H9 (cell line): ENCODE measurements around the gene COQ4. TPM values are rescaled to one million over a fixed set of nuclear protein-coding genes. Genes with fewer than 3 reads are reported as not detected.

Experiments used
- DNase-seq: peaks from one replicate; pipeline ENCODE4 v3.0.0-alpha.2; 2017
- H2AFZ ChIP-seq: one replicate; pipeline ENCODE4 v1.6.1; 2013; ENCODE audit warnings: mild to moderate bottlenecking, low read length, control low read depth, moderate library complexity
- H2AK5ac ChIP-seq: 2 replicates; pipeline ENCODE4 v1.6.1; 2013; ENCODE audit warnings: low read length, control low read depth, mixed read lengths; ENCODE audit not compliant: insufficient read length
- H2BK120ac ChIP-seq: one replicate; pipeline ENCODE4 v1.6.1; 2013; ENCODE audit warnings: low read depth, mild to moderate bottlenecking, low read length, control low read depth, inconsistent platforms; ENCODE audit not compliant: poor library complexity, severe bottlenecking
- H2BK12ac ChIP-seq: 2 replicates; pipeline ENCODE4 v1.6.1; 2013; ENCODE audit warnings: low read length, control low read depth, mixed read lengths, low read depth; ENCODE audit not compliant: insufficient read length
- H2BK15ac ChIP-seq: 2 replicates; pipeline ENCODE4 v1.6.1; 2013; ENCODE audit warnings: low read depth, low read length, control low read depth
- H2BK20ac ChIP-seq: one replicate; pipeline ENCODE4 v1.6.1; 2013; ENCODE audit warnings: low read depth, mild to moderate bottlenecking, low read length, control low read depth, inconsistent platforms; ENCODE audit not compliant: poor library complexity, severe bottlenecking
- H2BK5ac ChIP-seq: 2 replicates; pipeline ENCODE4 v1.6.1; 2013; ENCODE audit warnings: low read length, control low read depth, mixed read lengths; ENCODE audit not compliant: insufficient read length
- H3K14ac ChIP-seq: 2 replicates; pipeline ENCODE4 v1.6.1; 2013; ENCODE audit warnings: low read length, control low read depth; ENCODE audit not compliant: insufficient read depth
- H3K18ac ChIP-seq: 2 replicates; pipeline ENCODE4 v1.6.1; 2013; ENCODE audit warnings: low read depth, mild to moderate bottlenecking, mixed read lengths, low read length, control low read depth; ENCODE audit not compliant: insufficient read length
- H3K23ac ChIP-seq: 2 replicates; pipeline ENCODE4 v1.6.1; 2013; ENCODE audit warnings: low read length, control low read depth, mixed read lengths, low read depth; ENCODE audit not compliant: insufficient read length
- H3K23me2 ChIP-seq: 2 replicates; pipeline ENCODE4 v1.6.1; 2013; ENCODE audit warnings: low read depth, mild to moderate bottlenecking, mixed read lengths, low read length, control low read depth; ENCODE audit not compliant: insufficient read length, poor library complexity, severe bottlenecking
- H3K27ac ChIP-seq: 2 replicates; pipeline ENCODE4 v1.5.1; 2013; ENCODE audit warnings: low read length, control low read depth, mixed read lengths, low read depth; ENCODE audit not compliant: insufficient read length
- H3K27me3 ChIP-seq: 2 replicates; pipeline ENCODE4 v1.6.1; 2013; ENCODE audit warnings: low read length, control low read depth, inconsistent platforms; ENCODE audit not compliant: insufficient read depth
- H3K4ac ChIP-seq: 2 replicates; pipeline ENCODE4 v1.6.1; 2013; ENCODE audit warnings: low read depth, mild to moderate bottlenecking, control low read depth, inconsistent platforms, low read length, moderate library complexity
- H3K4me1 ChIP-seq: 2 replicates; pipeline ENCODE4 v1.6.1; 2013; ENCODE audit warnings: low read length, control low read depth, inconsistent platforms; ENCODE audit not compliant: insufficient read depth
- H3K4me2 ChIP-seq: 2 replicates; pipeline ENCODE4 v1.6.1; 2013; ENCODE audit warnings: low read length, control low read depth, mixed read lengths; ENCODE audit not compliant: insufficient read length, insufficient read depth
- H3K56ac ChIP-seq: 2 replicates; pipeline ENCODE4 v1.6.1; 2013; ENCODE audit warnings: low read depth, mild to moderate bottlenecking, mixed read lengths, low read length, control low read depth; ENCODE audit not compliant: insufficient read length
- H3K79me1 ChIP-seq: 2 replicates; pipeline ENCODE4 v1.6.1; 2013; ENCODE audit warnings: low read depth, mild to moderate bottlenecking, moderate library complexity, low read length, control low read depth, inconsistent platforms; ENCODE audit not compliant: insufficient read depth, poor library complexity, severe bottlenecking
- H3K79me2 ChIP-seq: 2 replicates; pipeline ENCODE4 v1.6.1; 2013; ENCODE audit warnings: low read length, control low read depth, inconsistent platforms; ENCODE audit not compliant: insufficient read depth
- H3K9ac ChIP-seq: 2 replicates; pipeline ENCODE4 v1.6.1; 2013; ENCODE audit warnings: low read length, control low read depth, mixed read lengths; ENCODE audit not compliant: insufficient read length; ENCODE audit errors: extremely low read depth
- H3K9me3 ChIP-seq: one replicate; pipeline ENCODE4 v1.6.1; 2013; ENCODE audit warnings: low read depth, low read length, inconsistent platforms; ENCODE audit not compliant: control insufficient read depth
- H3T11ph ChIP-seq: one replicate; pipeline ENCODE4 v1.6.1; 2013; ENCODE audit warnings: mild to moderate bottlenecking, low read length, control low read depth, inconsistent platforms
- H4K20me1 ChIP-seq: one replicate; pipeline ENCODE4 v1.6.1; 2013; ENCODE audit not compliant: control insufficient read depth, insufficient read length, insufficient read depth
- H4K5ac ChIP-seq: 2 replicates; pipeline ENCODE4 v1.6.1; 2013; ENCODE audit warnings: low read depth, mild to moderate bottlenecking, mixed read lengths, low read length, control low read depth; ENCODE audit not compliant: insufficient read length
- H4K8ac ChIP-seq: replicated peaks from 2 replicates; pipeline ENCODE4 v1.6.1; 2013; ENCODE audit warnings: low read length, control low read depth, mixed read lengths, low read depth; ENCODE audit not compliant: insufficient read length
- H4K91ac ChIP-seq: 2 replicates; pipeline ENCODE4 v1.6.1; 2013; ENCODE audit warnings: low read depth, mild to moderate bottlenecking, moderate library complexity, mixed read lengths, low read length, control low read depth; ENCODE audit not compliant: insufficient read length
- H3K27ac Mint-ChIP-seq, 3 experiments: 2 replicates in 2 of 3; 3 replicates in 1 of 3; pipeline ENCODE4 v1.8.0; 2020 to 2021; ENCODE audit warnings: mixed read lengths in 3 of 3, mild to moderate bottlenecking in 1 of 3, moderate library complexity in 1 of 3
- H3K27me3 Mint-ChIP-seq: 2 replicates; pipeline ENCODE4 v1.8.0; 2021; ENCODE audit warnings: low read depth, mild to moderate bottlenecking, moderate library complexity, mixed read lengths
- H3K36me3 Mint-ChIP-seq, 3 experiments: 2 replicates in 2 of 3; 3 replicates in 1 of 3; pipeline ENCODE4 v1.8.0; 2020 to 2021; ENCODE audit warnings: low read depth in 3 of 3, mixed read lengths in 3 of 3; ENCODE audit not compliant: insufficient read depth in 1 of 3
- H3K4me1 Mint-ChIP-seq, 2 experiments: 2 replicates each; pipeline ENCODE4 v1.8.0; 2020; ENCODE audit warnings: mixed read lengths in 2 of 2
- H3K4me3 Mint-ChIP-seq, 2 experiments: 2 replicates in 1 of 2; 3 replicates in 1 of 2; pipeline ENCODE4 v1.8.0; 2020 to 2021; ENCODE audit warnings: mild to moderate bottlenecking in 2 of 2, mixed read lengths in 2 of 2, moderate library complexity in 1 of 2
- H3K9me3 Mint-ChIP-seq, 2 experiments: 2 replicates in 1 of 2; 3 replicates in 1 of 2; pipeline ENCODE4 v1.8.0; 2020; ENCODE audit warnings: mild to moderate bottlenecking in 2 of 2, mixed read lengths in 2 of 2, moderate library complexity in 1 of 2
- WGBS: extraction: QIAGEN DNeasy Blood & Tissue Kit; methylation state at CpG from one replicate; pipeline ENCODE4 v1.1.7; 2013; ENCODE audit warnings: missing lambda C conversion rate, low lambda C conversion rate, mixed read lengths; ENCODE audit not compliant: insufficient read length; ENCODE audit errors: extremely low coverage; 5-methylcytosine and 5-hydroxymethylcytosine counted together
- total RNA-seq: library from RNA; stranded (reverse); gene quantifications from 2 replicates; pipeline ENCODE4 v1.2.1, GENCODE V29; 2021
- TF ChIP-seq, protein P1 (sequence below): fragments of 200-600 bp; sonication (generic); conservative IDR thresholded peaks from 3 replicates; pipeline ENCODE4 v1.8.0; 2021; ENCODE audit warnings: antibody characterized with exemption, mild to moderate bottlenecking

COQ4 gene
- total RNA-seq, 1 experiment from 2014 or later, result 38.4 TPM

DNA sequence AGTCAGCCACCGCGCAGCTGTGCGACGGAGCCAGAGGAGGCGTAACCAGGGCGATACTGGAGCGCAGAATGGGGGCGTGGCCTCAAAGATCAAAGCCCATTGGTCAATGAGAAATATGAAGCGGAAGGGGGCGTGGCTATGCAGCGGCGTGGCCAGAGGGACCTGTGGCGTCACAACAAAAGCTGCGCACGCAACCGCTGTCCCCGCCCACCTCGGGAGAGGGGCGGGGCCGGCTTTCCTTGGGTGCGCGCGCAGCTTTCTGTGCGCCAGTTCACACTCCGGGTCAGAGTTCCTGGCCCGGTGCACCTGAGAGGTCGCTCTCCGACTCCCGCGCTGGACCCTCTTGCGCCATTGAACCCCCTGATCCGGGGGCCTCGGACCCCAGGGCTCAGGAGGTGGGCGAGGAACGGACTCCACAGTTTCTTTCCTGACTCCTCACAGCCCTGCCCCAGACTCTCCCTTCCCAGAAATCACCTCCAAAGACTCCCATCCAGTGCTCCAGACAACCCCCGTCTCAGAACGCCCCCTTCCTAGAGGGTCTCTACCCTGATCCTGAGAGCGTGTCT is 46.5 kb upstream of the COQ4 start, which contains the start of gene SWI5:
Gene SWI5, plus strand, starts transcription at position 269 of the 566 bp plus-strand sequence.
- Histone ChIP-seq H3K4ac (no peak within 1 kb of the TSS), H3K18ac (peak within 1 kb of the TSS; percentile 21), H2BK15ac (no peak within 1 kb of the TSS), H2AK5ac (no peak within 1 kb of the TSS), H3K27me3 (no peaks in the 10 kb centered on the region), H3K27ac (no peak within 1 kb of the TSS), H3T11ph (no peak within 1 kb of the TSS), H3K14ac (no peak within 1 kb of the TSS; the same call in none of the 2 replicates), H3K23me2 (peaks cover 13% of the 10 kb centered on the region), H2BK5ac (no peak within 1 kb of the TSS), H3K4me2 (peak within 1 kb of the TSS; percentile 95), H4K91ac (no peak within 1 kb of the TSS), H3K56ac (no peak within 1 kb of the TSS), H2BK20ac (no peak within 1 kb of the TSS), H4K5ac (no peak within 1 kb of the TSS), H2BK12ac (no peak within 1 kb of the TSS), H3K9ac (peak within 1 kb of the TSS; percentile 61), H3K23ac (no peak within 1 kb of the TSS), H3K4me1 (no peaks in the 10 kb centered on the region; the same call in 1 of the 2 replicates), H2BK120ac (no peak within 1 kb of the TSS), H4K8ac (no peak within 1 kb of the TSS), H2AFZ (no peak within 1 kb of the TSS), H3K79me1 (no peaks in the 10 kb centered on the region), H3K79me2 (no peaks in the 10 kb centered on the region), H3K9me3 (no peaks in the 10 kb centered on the region), H4K20me1 (no peaks in the 10 kb centered on the region)
- peaks cover 10 to 16% of the 10 kb centered on the region in 2 experiments for H3K4me1 Mint-ChIP-seq
- TF ChIP-seq, protein P1, sequence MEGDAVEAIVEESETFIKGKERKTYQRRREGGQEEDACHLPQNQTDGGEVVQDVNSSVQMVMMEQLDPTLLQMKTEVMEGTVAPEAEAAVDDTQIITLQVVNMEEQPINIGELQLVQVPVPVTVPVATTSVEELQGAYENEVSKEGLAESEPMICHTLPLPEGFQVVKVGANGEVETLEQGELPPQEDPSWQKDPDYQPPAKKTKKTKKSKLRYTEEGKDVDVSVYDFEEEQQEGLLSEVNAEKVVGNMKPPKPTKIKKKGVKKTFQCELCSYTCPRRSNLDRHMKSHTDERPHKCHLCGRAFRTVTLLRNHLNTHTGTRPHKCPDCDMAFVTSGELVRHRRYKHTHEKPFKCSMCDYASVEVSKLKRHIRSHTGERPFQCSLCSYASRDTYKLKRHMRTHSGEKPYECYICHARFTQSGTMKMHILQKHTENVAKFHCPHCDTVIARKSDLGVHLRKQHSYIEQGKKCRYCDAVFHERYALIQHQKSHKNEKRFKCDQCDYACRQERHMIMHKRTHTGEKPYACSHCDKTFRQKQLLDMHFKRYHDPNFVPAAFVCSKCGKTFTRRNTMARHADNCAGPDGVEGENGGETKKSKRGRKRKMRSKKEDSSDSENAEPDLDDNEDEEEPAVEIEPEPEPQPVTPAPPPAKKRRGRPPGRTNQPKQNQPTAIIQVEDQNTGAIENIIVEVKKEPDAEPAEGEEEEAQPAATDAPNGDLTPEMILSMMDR, result no peak
- peak within 1 kb of the TSS; percentile 94 to 98 (median 97) for H3K27ac Mint-ChIP-seq
- peak within 1 kb of the TSS; percentile 88 to 97 for H3K4me3 Mint-ChIP-seq
- H3K9me3 Mint-ChIP-seq, result peaks cover 0 to 4% of the 10 kb centered on the region in 2 experiments; a peak in 1 of 5 replicates
- H3K27me3 Mint-ChIP-seq, result no peaks in the 10 kb centered on the region; the same call in 1 of the 2 replicates
- peaks cover 6 to 29% (median 18%) of the 10 kb centered on the region in 3 experiments; a peak in 5 of 7 replicates for H3K36me3 Mint-ChIP-seq
- no CpG with 5 or more reads among the region's 38 CpGs for WGBS
- peak; percentile 99 for DNase-seq
